NCI-H2196 (cell line): ENCODE measurements around the gene MED13.
"Not testable (repeated sequence)": the region's sequence is repeated elsewhere in the genome, so short reads cannot be mapped to it uniquely, and the experiment has no call there.

Source experiments
- DNase-seq: peaks from one replicate; lab custom pipeline; 2025; ENCODE audit not compliant: unreplicated experiment; lab: John Stamatoyannopoulos, UW

The MED13 gene

GRCh38 chr17:62089334-62089733 lies 24.3 kb upstream of the MED13 start:
- DNase-seq = no peak

DNA sequence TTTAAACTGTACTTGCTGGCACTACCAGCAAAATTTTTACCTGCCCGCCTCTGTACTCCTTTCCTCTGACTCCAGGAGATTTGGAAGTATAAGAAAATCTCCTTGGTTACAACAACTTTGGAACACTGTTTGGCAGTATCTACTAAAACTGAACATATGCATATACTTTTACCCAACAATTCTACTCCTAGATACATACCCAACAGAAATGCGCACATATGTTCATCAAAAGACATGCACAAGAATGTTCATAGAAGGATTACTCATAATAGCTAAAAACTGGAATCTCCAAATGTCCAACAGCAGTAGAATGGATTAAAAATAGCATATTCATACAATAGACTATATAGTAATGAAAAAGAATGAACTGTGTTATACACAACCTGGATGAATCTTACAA lies 21.7 kb upstream of the MED13 start:
- no peak for DNase-seq

- DNase-seq = peak; percentile 67
Measured at GRCh38 chr17:62085511-62086408, 20.7 kb upstream of the MED13 start.

DNA sequence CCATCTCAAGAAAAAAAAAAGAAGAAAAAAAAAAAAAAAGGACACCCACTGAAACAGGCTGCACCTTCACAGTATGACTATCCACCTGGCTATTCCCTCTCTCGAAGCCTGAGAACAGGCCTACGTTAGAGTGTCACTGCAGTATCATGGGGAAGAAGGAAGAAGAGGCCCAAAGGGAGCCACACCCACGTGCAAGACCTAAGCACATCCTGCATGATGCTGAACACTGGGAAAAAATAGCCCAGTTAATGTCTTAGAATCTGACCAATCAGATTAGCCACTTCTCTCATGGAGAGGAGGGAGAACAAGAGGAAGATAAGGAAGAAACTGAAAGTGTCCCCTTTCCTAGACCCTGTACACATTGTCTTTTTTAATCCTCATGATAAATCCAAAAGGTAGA lies 19.5 kb upstream of the MED13 start:
- DNase-seq = no peak

DNA sequence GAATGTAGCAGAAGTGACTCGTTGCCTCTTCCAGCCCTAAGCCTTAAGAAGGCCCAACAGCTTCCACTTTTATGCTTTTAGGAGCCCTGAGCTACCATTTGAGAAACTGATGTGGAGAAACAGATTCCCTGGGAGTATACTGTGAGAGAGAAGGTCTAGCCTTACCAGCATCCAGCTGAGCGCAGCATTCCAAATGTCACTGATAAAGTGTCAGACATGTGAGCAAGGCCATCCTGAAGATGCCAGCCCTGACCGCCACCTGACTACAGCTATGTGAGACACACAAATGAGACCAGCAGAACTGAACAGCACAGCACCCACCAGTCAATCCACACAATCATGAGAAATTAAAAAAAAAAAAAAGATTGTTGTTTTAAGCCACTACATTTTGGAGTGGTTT lies 18.6 kb upstream of the MED13 start:
- DNase-seq = no peak

DNA sequence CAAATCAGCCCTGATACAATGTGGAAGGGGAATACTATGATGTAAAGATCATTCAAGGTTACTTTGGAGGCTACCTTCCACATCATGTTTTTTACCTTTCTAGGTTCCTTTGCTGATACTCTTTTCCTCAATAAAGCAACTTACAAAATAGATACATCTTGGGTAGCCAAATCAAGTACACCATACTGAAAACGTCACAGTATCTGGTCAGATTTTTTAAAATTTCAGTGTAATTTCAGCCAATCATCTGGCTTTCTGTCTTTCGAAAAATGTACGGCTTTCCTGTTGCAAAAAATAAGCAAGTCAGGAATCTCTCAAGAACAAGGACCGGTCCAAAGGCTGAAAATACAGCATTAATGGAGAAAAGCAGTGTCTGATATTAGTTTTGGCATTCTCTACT lies 15.6 kb upstream of the MED13 start:
- DNase-seq = no peak

DNA sequence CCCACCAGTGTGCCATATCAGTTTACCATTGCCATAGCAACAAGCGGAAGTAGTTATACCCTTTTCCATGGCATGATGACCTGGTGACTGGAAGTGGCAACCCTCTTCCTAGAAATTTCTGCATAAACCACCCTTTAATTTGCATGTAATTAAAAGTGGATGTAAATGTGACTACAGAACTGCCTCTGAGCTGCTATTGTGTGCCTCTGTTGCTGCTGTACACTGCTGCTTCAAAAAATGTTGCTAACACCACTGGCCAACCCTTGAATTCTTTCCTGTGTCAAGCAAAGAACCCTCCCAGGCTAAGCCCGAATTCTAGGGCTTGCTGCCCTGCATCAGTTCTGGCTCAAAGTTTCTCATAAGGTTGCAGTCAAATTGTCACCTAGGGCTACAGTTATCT lies 12.9 kb upstream of the MED13 start:
- DNase-seq = no peak

- no peak for DNase-seq
Measured at GRCh38 chr17:62076864-62077788, 12.0 kb upstream of the MED13 start.

DNA sequence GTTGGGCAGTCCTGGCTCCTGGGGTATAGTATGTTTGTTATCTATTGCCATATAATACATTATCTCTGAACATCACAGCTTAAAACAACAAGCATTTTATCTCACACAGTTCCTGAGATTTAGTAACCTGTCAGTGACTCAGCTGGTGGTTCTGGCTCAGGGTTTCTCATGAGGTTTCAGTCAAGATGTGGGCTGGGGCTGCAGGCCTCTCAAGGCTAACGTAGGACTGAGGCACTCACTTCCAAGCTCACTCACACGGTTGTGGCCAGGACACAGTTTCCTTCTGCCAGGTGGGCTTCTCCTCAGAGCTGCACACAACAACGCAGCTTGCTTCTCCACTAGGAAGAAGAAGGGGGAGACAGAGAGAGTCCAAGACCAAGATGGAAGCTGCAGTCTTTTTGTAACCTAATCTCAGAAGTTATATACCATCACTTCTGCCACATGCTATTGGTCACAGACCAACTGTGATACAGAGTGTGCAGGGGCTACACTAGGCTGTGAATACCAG lies 10.3 kb upstream of the MED13 start:
- DNase-seq = no peak

DNA sequence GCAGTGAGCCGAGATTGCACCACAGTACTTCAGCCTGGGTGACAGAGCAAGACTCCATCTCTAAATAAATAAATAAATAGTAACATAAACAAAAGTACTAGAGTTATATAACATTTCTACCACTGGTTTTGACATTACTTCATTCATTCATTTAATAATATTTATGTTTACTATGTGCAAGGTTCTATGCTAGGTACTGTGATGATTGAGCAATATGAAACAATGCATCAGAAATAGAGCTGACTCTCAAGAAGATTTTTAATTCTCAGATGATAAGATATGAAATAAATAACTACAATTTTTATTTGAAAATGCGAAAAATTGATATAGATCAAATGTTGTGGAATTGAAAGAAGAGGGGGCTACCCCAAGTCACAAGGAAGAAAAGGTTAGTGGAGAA lies 8.9 kb upstream of the MED13 start:
- DNase-seq = no peak

DNA sequence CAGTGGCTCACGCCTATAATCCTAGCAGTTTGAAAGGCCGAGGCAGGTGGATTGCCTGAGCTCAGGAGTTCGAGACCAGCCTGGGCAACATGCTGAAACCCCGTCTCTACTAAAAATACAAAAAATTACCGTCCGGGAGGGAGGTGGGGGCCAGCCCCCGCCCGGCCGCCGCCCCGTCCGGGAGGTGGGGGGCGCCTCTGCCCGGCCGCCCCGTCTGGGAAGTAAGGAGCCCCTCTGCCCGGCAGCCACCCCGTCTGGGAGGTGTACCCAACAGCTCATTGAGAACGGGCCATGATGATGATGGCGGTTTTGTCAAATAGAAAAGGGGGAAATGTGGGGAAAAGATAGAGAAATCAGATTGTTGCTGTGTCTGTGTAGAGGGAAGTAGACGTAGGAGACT lies 7.8 kb upstream of the MED13 start:
- DNase-seq = not testable (repeated sequence)

DNA sequence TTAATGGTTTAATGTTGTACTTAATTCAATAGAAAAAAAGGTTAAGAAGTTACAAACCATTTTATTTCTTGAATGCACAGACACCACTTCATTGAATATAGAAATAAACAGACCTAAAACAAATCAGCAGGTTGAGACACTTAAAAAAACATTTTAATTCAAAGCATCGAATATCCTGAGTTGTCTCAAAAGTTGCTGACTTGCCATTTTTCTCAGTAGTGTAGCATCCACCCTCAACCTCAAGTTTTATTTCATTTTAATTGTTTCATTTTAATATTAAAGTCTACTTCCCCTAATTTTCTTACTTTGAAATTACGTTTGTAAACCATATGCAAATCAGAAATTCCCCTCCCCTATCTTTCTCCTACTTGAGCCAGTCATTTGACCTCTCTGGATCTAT lies 5.8 kb upstream of the MED13 start:
- DNase-seq = no peak

DNA sequence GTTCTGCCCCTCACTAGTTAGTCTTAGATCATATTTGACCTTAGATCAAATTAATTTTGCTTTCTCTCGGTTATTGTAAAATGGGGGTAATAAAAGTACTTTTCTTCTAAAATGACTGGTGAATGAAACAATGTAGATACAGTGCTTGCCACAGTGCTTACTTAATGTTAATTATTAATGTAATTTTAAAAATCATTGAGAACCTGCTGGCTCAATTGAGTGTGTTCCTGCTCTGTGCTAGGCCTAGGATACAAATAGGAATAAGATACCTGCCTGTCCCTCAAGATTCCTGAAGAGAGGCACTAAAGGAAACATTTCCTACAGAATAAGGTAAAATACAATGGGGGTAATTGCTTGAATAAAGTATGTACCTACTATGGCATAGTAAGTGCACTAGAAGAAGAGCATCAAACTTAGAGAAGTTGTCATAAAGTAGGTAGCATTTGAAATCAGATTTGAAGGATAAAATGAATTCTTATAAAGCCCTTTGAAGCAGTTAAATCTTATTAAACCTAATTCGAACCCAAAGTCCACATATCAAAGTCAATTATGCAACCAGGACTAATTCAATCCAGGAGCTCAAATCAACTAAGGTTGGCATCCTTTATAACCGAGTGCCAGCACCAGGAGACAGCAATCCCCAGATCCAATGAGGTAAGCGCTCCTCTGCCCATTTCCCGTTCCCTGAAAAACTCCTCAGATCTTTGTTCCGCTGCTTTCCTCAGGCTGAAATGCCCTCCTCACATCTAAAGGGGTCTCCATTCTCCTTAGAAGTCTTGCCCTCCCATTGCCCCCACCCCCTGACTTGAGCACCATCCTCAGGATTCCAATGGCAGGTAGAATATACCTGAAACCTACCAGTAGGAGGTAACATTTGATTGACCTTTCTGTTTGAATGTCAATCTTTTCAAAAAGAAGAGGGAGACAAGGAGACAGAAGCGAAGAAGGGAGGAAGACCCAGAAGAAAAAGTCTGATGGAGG lies 2.4 kb upstream of the MED13 start:
- no peak for DNase-seq

DNA sequence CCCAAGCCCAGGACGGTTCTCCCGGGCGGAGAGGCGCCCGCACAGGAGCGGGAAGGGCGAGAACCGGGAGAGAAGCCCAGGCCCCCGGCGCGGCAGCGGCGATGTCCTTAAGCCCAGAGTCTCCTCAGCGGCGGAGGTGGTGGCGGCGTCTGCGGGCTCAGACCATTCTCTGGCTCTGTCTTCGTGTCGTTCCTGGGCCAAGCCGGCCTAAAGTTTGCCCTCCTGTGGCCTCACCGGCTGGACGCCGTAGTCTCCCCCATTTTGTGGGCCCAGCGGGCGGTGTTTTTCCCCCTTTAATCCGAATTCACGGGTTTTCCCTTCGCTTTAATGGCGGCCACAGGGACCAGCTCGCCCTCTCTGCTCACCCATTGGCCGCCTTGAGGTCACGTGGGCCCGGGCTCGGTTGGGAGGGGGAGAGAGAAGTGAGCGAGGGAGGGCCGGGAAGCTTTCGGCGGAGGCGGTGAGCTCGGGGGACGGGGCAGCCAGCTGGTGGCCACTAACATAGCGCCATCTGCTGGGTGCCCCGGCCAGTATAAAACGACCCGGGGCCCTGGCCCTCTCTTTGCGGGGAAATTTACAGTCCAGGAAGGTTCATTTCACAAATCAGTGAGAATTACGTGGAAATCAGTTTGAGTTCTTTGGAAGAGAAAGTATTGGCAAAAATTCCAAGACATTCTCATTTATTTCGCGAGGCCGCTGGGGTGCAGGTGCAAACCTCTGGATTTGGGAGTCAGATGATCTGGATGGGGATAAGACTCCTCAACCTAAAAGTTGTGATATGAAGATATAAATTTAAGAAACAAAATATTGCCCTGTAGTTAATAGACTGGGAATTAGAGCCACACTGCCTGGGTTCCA lies 762 bp upstream of the MED13 start:
- peak; percentile 97 for DNase-seq

- DNase-seq = peak; percentile 10
Measured at GRCh38 chr17:62064029-62064790, 868 bp downstream of the MED13 start.

GRCh38 chr17:62062944-62063343 lies 2.1 kb downstream of the MED13 start:
- no peak for DNase-seq

GRCh38 chr17:62062302-62062701 lies 2.8 kb downstream of the MED13 start:
- DNase-seq = no peak

GRCh38 chr17:62059414-62059813 lies 5.7 kb downstream of the MED13 start:
- DNase-seq = no peak

DNA sequence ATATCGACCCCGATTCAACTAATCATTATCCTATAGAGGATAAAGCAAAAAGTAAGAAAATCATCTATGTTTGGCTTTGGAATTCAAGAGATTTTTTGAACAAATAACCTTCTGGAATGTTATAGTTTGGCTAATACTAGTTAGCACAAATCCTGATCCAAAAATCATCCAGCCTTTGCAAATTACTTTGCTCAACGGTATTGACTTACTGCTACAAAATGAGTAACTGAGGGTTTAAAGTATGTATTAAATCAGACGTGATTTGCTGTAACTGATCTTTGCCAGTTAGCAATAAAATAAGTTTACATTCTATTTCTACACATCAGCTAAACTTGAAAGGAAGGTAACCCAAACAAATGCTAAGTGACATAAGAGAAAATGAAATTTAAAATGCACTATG lies 6.5 kb downstream of the MED13 start:
- no peak for DNase-seq
